Thoracic aorta (tissue), 2 donors: ENCODE results near the gene MBD2. TPM values are rescaled to one million over a fixed set of nuclear protein-coding genes. Genes with fewer than 3 reads are reported as not detected.

Source experiments
- ATAC-seq: fragments of 150-250 bp; one replicate; pipeline ENCODE4 v1.8.0; 2017; ENCODE audit warnings: low read depth; ENCODE audit not compliant: insufficient number of reproducible peaks, low FRiP score
- DNase-seq: peaks from one replicate; pipeline ENCODE4 v3.0.0-alpha.2; 2020; ENCODE audit warnings: low spot score
- H3K27ac ChIP-seq, 2 donors: fragments of 200-600 bp; sonication (generic); 1 replicate in 1 of 2; 2 replicates in 1 of 2; pipeline ENCODE4 v1.5.1; 2016; ENCODE audit warnings: mild to moderate bottlenecking in 2 of 2, moderate library complexity in 2 of 2
- H3K27me3 ChIP-seq: fragments of 200-600 bp; sonication (generic); replicated peaks from 2 replicates; pipeline ENCODE4 v1.6.0; 2016; ENCODE audit warnings: mild to moderate bottlenecking; ENCODE audit not compliant: insufficient read depth
- H3K36me3 ChIP-seq: fragments of 200-600 bp; sonication (generic); one replicate; pipeline ENCODE4 v1.5.1; 2016
- H3K4me1 ChIP-seq, 2 donors: fragments of 200-600 bp; sonication (generic); 1 replicate in 1 of 2; 2 replicates in 1 of 2; pipeline versions ENCODE4 v1.5.1 to v1.6.0; 2016; ENCODE audit warnings: low read depth in 2 of 2, mild to moderate bottlenecking in 1 of 2; ENCODE audit not compliant: control insufficient read depth in 1 of 2
- H3K4me3 ChIP-seq: fragments of 200-600 bp; sonication (generic); 2 replicates; pipeline ENCODE4 v1.5.1; 2016; ENCODE audit warnings: mild to moderate bottlenecking
- H3K9me3 ChIP-seq: fragments of 200-600 bp; sonication (generic); 2 replicates; pipeline ENCODE4 v1.5.1; 2016
- CTCF ChIP-seq: fragments of 200-600 bp; sonication (generic); IDR thresholded peaks from one replicate; pipeline ENCODE4 v1.5.1; 2019; ENCODE audit warnings: antibody characterized with exemption
- total RNA-seq, 2 donors: library from RNA; depleted of rRNA; stranded (reverse); fragments of >200 nt; gene quantifications; one replicate each; pipeline versions ENCODE4 v1.1.0 to v1.2.3, GENCODE V29; 2016

The MBD2 gene
- total RNA-seq, 2 donors from 2014 or later = 43.5 to 49.3 TPM

- TF ChIP-seq CTCF = no peak
- no peaks in the 10 kb centered on the region for H3K9me3 ChIP-seq
- H3K4me3 ChIP-seq = no peak overlapping the region
- no peak for ATAC-seq
- no peak for DNase-seq
- no peak overlapping the region for H3K27ac ChIP-seq
- no peaks in the 10 kb centered on the region for H3K4me1 ChIP-seq
- H3K27me3 ChIP-seq = no peaks in the 10 kb centered on the region
- no peaks in the 10 kb centered on the region for H3K36me3 ChIP-seq
Observed at GRCh38 chr18:54109131-54109683, 115.3 kb downstream of the MBD2 start.

GRCh38 chr18:54102123-54102522 is 122.3 kb downstream of the MBD2 start:
- no peak for DNase-seq
- Histone ChIP-seq H3K4me3 (no peak overlapping the region), H3K36me3 (no peaks in the 10 kb centered on the region), H3K9me3 (no peaks in the 10 kb centered on the region), H3K4me1 (no peaks in the 10 kb centered on the region), H3K27me3 (no peaks in the 10 kb centered on the region), H3K27ac (no peak overlapping the region)
- TF ChIP-seq CTCF = no peak
- no peak for ATAC-seq

Other genes starting within 250 kb of the MBD2 start
- gene POLI, start 44.8 kb upstream of the MBD2 start, total RNA-seq = 10 to 100 TPM; 36.1 to 42.3 TPM
- not detected for gene STARD6, start 133.2 kb upstream of the MBD2 start, total RNA-seq
- 1 to 10 TPM; 1.1 to 1.6 TPM for gene C18orf54, start 133.2 kb upstream of the MBD2 start, total RNA-seq